HG02571 (cell line): ENCODE measurements around the gene KCNJ9.

Experiments
- ATAC-seq: cut with Tn5 transposase; IDR thresholded peaks from one replicate; pipeline ENCODE4 v1.9.1; 2021; ENCODE audit warnings: mild to moderate bottlenecking, moderate library complexity; ENCODE audit not compliant: unreplicated experiment

Gene KCNJ9

GRCh38 chr1:160087118-160087662, 5.9 kb downstream of the KCNJ9 start:
- ATAC-seq: no peak

- ATAC-seq: no peak
Measured at GRCh38 chr1:160089883-160090282, 8.5 kb downstream of the KCNJ9 start.

- no peak for ATAC-seq
Measured at GRCh38 chr1:160090760-160091159, 9.4 kb downstream of the KCNJ9 start.

GRCh38 chr1:160091666-160092223, 10.4 kb downstream of the KCNJ9 start:
- no peak for ATAC-seq

- ATAC-seq: no peak
Measured at GRCh38 chr1:160092366-160093068, 11.2 kb downstream of the KCNJ9 start.

- ATAC-seq: no peak
Measured at GRCh38 chr1:160093069-160093395, 11.7 kb downstream of the KCNJ9 start.

GRCh38 chr1:160093624-160094290, 12.4 kb downstream of the KCNJ9 start:
- no peak for ATAC-seq

GRCh38 chr1:160094291-160094625, 12.9 kb downstream of the KCNJ9 start:
- ATAC-seq: no peak

- no peak for ATAC-seq
Measured at GRCh38 chr1:160094806-160095205, 13.5 kb downstream of the KCNJ9 start.

GRCh38 chr1:160095382-160096105, 14.2 kb downstream of the KCNJ9 start:
- no peak for ATAC-seq

GRCh38 chr1:160096274-160097116, 15.2 kb downstream of the KCNJ9 start:
- no peak for ATAC-seq

- no peak for ATAC-seq
Measured at GRCh38 chr1:160097151-160097910, 16.0 kb downstream of the KCNJ9 start.

- peak; percentile 37 for ATAC-seq
Measured at GRCh38 chr1:160097911-160098851, 16.8 kb downstream of the KCNJ9 start, which contains the start of gene IGSF8. TSS of gene IGSF8 (minus strand) at chr1:160098619. CDS start at chr1:160098472, 147 bp downstream.

- ATAC-seq: peak; percentile 77
Measured at GRCh38 chr1:160098852-160099561, 17.7 kb downstream of the KCNJ9 start.

GRCh38 chr1:160099716-160100375, 18.5 kb downstream of the KCNJ9 start:
- ATAC-seq: no peak

- ATAC-seq: no peak
Measured at GRCh38 chr1:160101037-160101716, 19.8 kb downstream of the KCNJ9 start.
